Activated naive CD8-positive, alpha-beta T cell treated with anti-CD3 and anti-CD28 coated beads for 36 hours (primary cell): Measurements from ENCODE around the gene RNLS. TPM values are rescaled to one million over a fixed set of nuclear protein-coding genes. Genes with fewer than 3 reads are reported as not detected.

Source experiments
- DNase-seq: peaks from one replicate; pipeline ENCODE4 v3.0.0; 2021
- H3K27ac Mint-ChIP-seq: one replicate; pipeline ENCODE4 v1.8.0; 2022; ENCODE audit warnings: mild to moderate bottlenecking, moderate library complexity, mixed read lengths
- H3K27me3 Mint-ChIP-seq: one replicate; pipeline ENCODE4 v1.8.0; 2022; ENCODE audit warnings: mild to moderate bottlenecking, mixed read lengths
- H3K36me3 Mint-ChIP-seq: one replicate; pipeline ENCODE4 v1.8.0; 2021; ENCODE audit warnings: mild to moderate bottlenecking, mixed read lengths
- H3K4me1 Mint-ChIP-seq: one replicate; pipeline ENCODE4 v1.8.0; 2021; ENCODE audit warnings: mixed read lengths
- H3K4me3 Mint-ChIP-seq: one replicate; pipeline ENCODE4 v1.8.0; 2022; ENCODE audit warnings: mild to moderate bottlenecking, moderate library complexity, mixed read lengths
- H3K9me3 Mint-ChIP-seq: one replicate; pipeline ENCODE4 v1.8.0; 2022; ENCODE audit warnings: mixed read lengths
- total RNA-seq, 2 experiments: library from RNA; stranded (reverse); gene quantifications; one replicate each; pipeline ENCODE4 v1.2.3, GENCODE V29; 2021

RNLS gene
- total RNA-seq, 2 experiments from 2014 or later: 4.0 to 4.3 TPM

- Mint-ChIP-seq H3K4me1 (no peaks in the 10 kb centered on the region), H3K9me3 (no peaks in the 10 kb centered on the region), H3K36me3 (no peaks in the 10 kb centered on the region), H3K27ac (no peak overlapping the region), H3K27me3 (no peaks in the 10 kb centered on the region), H3K4me3 (no peak overlapping the region)
- DNase-seq: no peak
Measured at GRCh38 chr10:88226891-88227290, 356.2 kb downstream of the RNLS start.

- Mint-ChIP-seq H3K27ac (no peak overlapping the region), H3K4me3 (no peak overlapping the region), H3K27me3 (no peaks in the 10 kb centered on the region), H3K36me3 (no peaks in the 10 kb centered on the region), H3K4me1 (no peaks in the 10 kb centered on the region), H3K9me3 (no peaks in the 10 kb centered on the region)
- DNase-seq: no peak
Measured at GRCh38 chr10:88226071-88226659, 357.0 kb downstream of the RNLS start.

Other genes with a start within 250 kb of the RNLS start
- gene LIPJ, start 3.4 kb upstream of the RNLS start, total RNA-seq: not detected
- not detected for gene LIPF, start 81.1 kb upstream of the RNLS start, total RNA-seq
- gene LIPK, start 122.9 kb upstream of the RNLS start, total RNA-seq: not detected
- not detected for gene LIPN, start 176.7 kb upstream of the RNLS start, total RNA-seq
- gene LIPM, start 219.4 kb upstream of the RNLS start, total RNA-seq: not detected